Heart right ventricle (tissue), 16 donors: ENCODE data around the gene RBP2. TPM values are rescaled to one million over a fixed set of nuclear protein-coding genes. Genes with fewer than 3 reads are reported as not detected.

Source experiments
- ATAC-seq, 8 donors: fragments of 200-7000 bp; cut with Tn5 transposase; one replicate each; pipeline ENCODE4 v1.9.1; 2020; ENCODE audit warnings: mild to moderate bottlenecking in 8 of 8, moderate library complexity in 8 of 8, moderate number of reproducible peaks in 1 of 8
- DNase-seq, 2 donors: peaks; one replicate each; pipeline ENCODE4 v3.0.0-alpha.2; 2020
- H3K27ac ChIP-seq, 10 donors: fragments of 200-600 bp; sonication (generic) in 2 of 10; one replicate each; pipeline versions ENCODE4 v1.5.0 to v1.8.0; 2020 to 2022; ENCODE audit warnings: mild to moderate bottlenecking in 3 of 10
- H3K27me3 ChIP-seq, 7 donors: fragments of 200-600 bp; one replicate each; pipeline ENCODE4 v1.8.0; 2021 to 2022; ENCODE audit warnings: mild to moderate bottlenecking in 2 of 7
- H3K36me3 ChIP-seq, 9 donors: fragments of 200-600 bp; sonication (generic) in 1 of 9; one replicate each; pipeline versions ENCODE4 v1.5.0 to v1.8.0; 2020 to 2022; ENCODE audit warnings: mild to moderate bottlenecking in 2 of 9
- H3K4me1 ChIP-seq, 9 donors: fragments of 200-600 bp; sonication (generic) in 1 of 9; one replicate each; pipeline versions ENCODE4 v1.5.0 to v1.8.0; 2020 to 2022; ENCODE audit warnings: mild to moderate bottlenecking in 4 of 9
- H3K4me3 ChIP-seq, 10 donors: fragments of 200-600 bp; sonication (generic) in 2 of 10; one replicate each; pipeline versions ENCODE4 v1.5.0 to v1.8.0; 2020 to 2022; ENCODE audit warnings: mild to moderate bottlenecking in 7 of 10, moderate library complexity in 2 of 10
- H3K9me3 ChIP-seq, 11 donors: fragments of 200-600 bp in 10 of 11; sonication (generic) in 2 of 11; one replicate each; pipeline versions ENCODE4 v1.5.0 to v1.8.0; 2013 to 2022; ENCODE audit warnings: mild to moderate bottlenecking in 2 of 11, control low read depth in 1 of 11, moderate library complexity in 1 of 11
- CTCF ChIP-seq, 9 donors: fragments of 200-600 bp; sonication (generic) in 2 of 9; IDR thresholded peaks; one replicate each; pipeline versions ENCODE4 v1.5.0 to v1.8.0; 2021 to 2022; ENCODE audit warnings: antibody characterized with exemption in 9 of 9, mild to moderate bottlenecking in 5 of 9, moderate library complexity in 1 of 9
- WGBS, 2 donors: extraction: QIAGEN DNeasy Blood & Tissue Kit; methylation state at CpG; one replicate each; pipeline ENCODE4 v1.1.7; 2013; ENCODE audit warnings: inconsistent platforms in 1 of 2; 5-methylcytosine and 5-hydroxymethylcytosine counted together
- intact Hi-C, 10 donors: fragments of 100-400 bp; cut with DNase I; formaldehyde crosslinking; loops; one replicate each; pipeline versions ENCODE4 v1.11.1 to v1.14.2; 2022
- polyA plus RNA-seq, 2 donors: library from polyadenylated mRNA; stranded (reverse); fragments of 200-250 nt; gene quantifications; one replicate each; pipeline ENCODE4 v1.2.3, GENCODE V29; 2013
- total RNA-seq, 10 donors: library from RNA; stranded (reverse); fragmentation: NEBNext Ultra II Directional in 3 of 10; extraction: Animal tissue kit (Norgen Biotek cat#: 25700) in 3 of 10; gene quantifications; one replicate each; pipeline versions ENCODE4 v1.2.1 to v1.2.4, GENCODE V29; 2021 to 2023
- donor health status: Arrhythmogenic right ventricular cardiomyopathy.
- donor health status: ischemic (EF 13 %, LVEDD 7.1; RV severe dilation, severe dysfunction).
- donor health status: healthy with polysubstance abuse.
- donor health status: DM: no; HTN: yes; CAD: no.
- donor health status: DM: no; HTN: no; CAD: no.
- donor health status: ischemic (EF 25% LVEDD 6.9; RV normal size, moderate dysfunction).
- donor health status: ischemic (EF 25% LVEDD 5.7; RV mildly dilated, moderate dysfunction).
- donor health status: healthy.
- donor health status: DM: yes; HTN: yes; CAD: no.
- donor health status: Ischemic cardiomyopathy.
- donor health status: ischemic (EF 35%, LVEDD 5.7; RV mildly dilated, moderate dysfunction).
- donor health status: nonischemic (EF 11% LVEDD 7.7; RV severe dilation, severe dysfunction).
- donor health status: DM: yes; HTN: yes; CAD: no.
- donor health status: PGD.
- donor health status: ischemic (EF 29% LVEDD 5.4; RV normal size, mild dysfunction).
- donor health status: nonischemic (EF 23%, LVEDD 6.1; RV moderate dilation, normal function).

The RBP2 gene
- total and polyA plus RNA-seq, 12 donors, result not detected

GRCh38 chr3:139518926-139519842 lies 42.9 kb upstream of the RBP2 start:
- ATAC-seq (no peak), DNase-seq (no peak)
- Histone ChIP-seq H3K4me3 (no peak overlapping the region), H3K36me3 (peaks cover 0 to 8% (median 0%) of the 10 kb centered on the region in 9 donors), H3K27ac (no peak overlapping the region), H3K4me1 (peaks cover 0 to 16% (median 0%) of the 10 kb centered on the region in 9 donors), H3K9me3 (no peaks in the 10 kb centered on the region), H3K27me3 (no peaks in the 10 kb centered on the region)
- 95 to 97% methylated on average over 9 of the region's 9 CpGs for WGBS, 2 donors
- no peak for TF ChIP-seq CTCF (IDR thresholded peaks at IDR 0.05)
- intact Hi-C loops, result no loop called here

GRCh38 chr3:139518306-139518705 lies 42.0 kb upstream of the RBP2 start:
- WGBS, 2 donors, result 74 to 81% methylated on average over 6 of the region's 6 CpGs

GRCh38 chr3:139517321-139518065 lies 41.2 kb upstream of the RBP2 start:
- intact Hi-C loops, result no loop called here
- WGBS, 2 donors, result 79 to 81% methylated on average over 5 of the region's 5 CpGs
- ATAC-seq (no peak), DNase-seq (no peak)
- Histone ChIP-seq H3K27me3 (no peaks in the 10 kb centered on the region), H3K9me3 (no peaks in the 10 kb centered on the region), H3K4me1 (peaks cover 0 to 16% (median 0%) of the 10 kb centered on the region in 9 donors), H3K36me3 (peaks cover 0 to 8% (median 0%) of the 10 kb centered on the region in 9 donors), H3K27ac (no peak overlapping the region), H3K4me3 (no peak overlapping the region)
- no peak for TF ChIP-seq CTCF (IDR thresholded peaks at IDR 0.05)

More at GRCh38 chr3:139518306-139518705, 42.0 kb upstream of the RBP2 start:
- DNase-seq (no peak), ATAC-seq (no peak)
- peaks cover 0 to 16% (median 0%) of the 10 kb centered on the region in 9 donors for H3K4me1 ChIP-seq
- no peaks in the 10 kb centered on the region for H3K9me3 ChIP-seq
- peaks cover 0 to 8% (median 0%) of the 10 kb centered on the region in 9 donors for H3K36me3 ChIP-seq
- H3K27me3 ChIP-seq, result no peaks in the 10 kb centered on the region
- H3K4me3 ChIP-seq, result no peak overlapping the region
- intact Hi-C loops, result no loop called here
- TF ChIP-seq CTCF (IDR thresholded peaks at IDR 0.05), result no peak
- no peak overlapping the region for H3K27ac ChIP-seq

- Histone ChIP-seq H3K9me3 (no peaks in the 10 kb centered on the region), H3K27me3 (no peaks in the 10 kb centered on the region), H3K4me3 (no peak overlapping the region), H3K27ac (no peak overlapping the region), H3K4me1 (no peaks in the 10 kb centered on the region), H3K36me3 (peaks cover 0 to 8% (median 0%) of the 10 kb centered on the region in 9 donors)
- TF ChIP-seq CTCF (IDR thresholded peaks at IDR 0.05), result no peak
- no peak for ATAC-seq
- no peak for DNase-seq
- intact Hi-C loops, result no loop called here
- whole genome bisulfite sequencing, 2 donors, result 89 to 95% methylated on average over 4 of the region's 4 CpGs
Observed at GRCh38 chr3:139514741-139515140, 38.4 kb upstream of the RBP2 start.
